Nephron (organoid): ENCODE data around the gene CD6.

ENCODE experiments used
- H3K27ac Mint-ChIP-seq, 3 experiments: 2 replicates each; pipeline ENCODE4 v1.8.0; 2020; ENCODE audit warnings: mixed read lengths in 3 of 3, mild to moderate bottlenecking in 2 of 3, moderate library complexity in 1 of 3
- H3K27me3 Mint-ChIP-seq: 2 replicates; pipeline ENCODE4 v1.8.0; 2021; ENCODE audit warnings: low read depth, mild to moderate bottlenecking, moderate library complexity, mixed read lengths
- H3K36me3 Mint-ChIP-seq: 2 replicates; pipeline ENCODE4 v1.8.0; 2020; ENCODE audit warnings: low read depth, mixed read lengths
- H3K4me1 Mint-ChIP-seq: 2 replicates; pipeline ENCODE4 v1.8.0; 2020; ENCODE audit warnings: mixed read lengths
- H3K4me3 Mint-ChIP-seq, 3 experiments: 2 replicates each; pipeline ENCODE4 v1.8.0; 2020; ENCODE audit warnings: mild to moderate bottlenecking in 3 of 3, mixed read lengths in 3 of 3, moderate library complexity in 2 of 3
- H3K9me3 Mint-ChIP-seq: 2 replicates; pipeline ENCODE4 v1.8.0; 2020; ENCODE audit warnings: mixed read lengths
- CTCF ChIP-seq, 3 experiments: fragments of 200-600 bp; sonication (generic); IDR thresholded peaks; one replicate each; pipeline ENCODE4 v1.5.0; 2021; ENCODE audit warnings: antibody characterized with exemption in 3 of 3; ENCODE audit not compliant: unreplicated experiment in 3 of 3

The CD6 gene

GRCh38 chr11:60937144-60937527 lies 34.3 kb upstream of the CD6 start:
- no peak overlapping the region for H3K27ac Mint-ChIP-seq
- H3K4me3 Mint-ChIP-seq, result no peak overlapping the region
- no peaks in the 10 kb centered on the region for H3K9me3 Mint-ChIP-seq
- H3K4me1 Mint-ChIP-seq, result peaks cover 12% of the 10 kb centered on the region
- no peak for TF ChIP-seq CTCF (IDR thresholded peaks at IDR 0.05; ENCODE audit: unreplicated experiment in 3 of 3)
- peaks cover 20% of the 10 kb centered on the region for H3K36me3 Mint-ChIP-seq
- H3K27me3 Mint-ChIP-seq, result no peaks in the 10 kb centered on the region

- peaks cover 19% of the 10 kb centered on the region for H3K4me1 Mint-ChIP-seq
- no peak overlapping the region for H3K4me3 Mint-ChIP-seq
- no peak for TF ChIP-seq CTCF (IDR thresholded peaks at IDR 0.05; ENCODE audit: unreplicated experiment in 3 of 3)
- no peaks in the 10 kb centered on the region for H3K9me3 Mint-ChIP-seq
- H3K36me3 Mint-ChIP-seq, result peaks cover 17% of the 10 kb centered on the region
- H3K27ac Mint-ChIP-seq, result no peak overlapping the region
- H3K27me3 Mint-ChIP-seq, result no peaks in the 10 kb centered on the region
Observed at GRCh38 chr11:60937811-60938210, 33.7 kb upstream of the CD6 start.

GRCh38 chr11:60938500-60938899 lies 33.0 kb upstream of the CD6 start:
- peaks cover 26% of the 10 kb centered on the region for H3K4me1 Mint-ChIP-seq
- H3K9me3 Mint-ChIP-seq, result no peaks in the 10 kb centered on the region
- no peak for TF ChIP-seq CTCF (IDR thresholded peaks at IDR 0.05; ENCODE audit: unreplicated experiment in 3 of 3)
- H3K4me3 Mint-ChIP-seq, result no peak overlapping the region
- peaks cover 17% of the 10 kb centered on the region for H3K36me3 Mint-ChIP-seq
- no peak overlapping the region for H3K27ac Mint-ChIP-seq
- H3K27me3 Mint-ChIP-seq, result no peaks in the 10 kb centered on the region

GRCh38 chr11:60939301-60939700 lies 32.2 kb upstream of the CD6 start:
- no peak for TF ChIP-seq CTCF (IDR thresholded peaks at IDR 0.05; ENCODE audit: unreplicated experiment in 3 of 3)
- Mint-ChIP-seq H3K27me3 (no peaks in the 10 kb centered on the region), H3K4me3 (no peak overlapping the region), H3K27ac (no peak overlapping the region), H3K36me3 (peaks cover 12% of the 10 kb centered on the region), H3K9me3 (no peaks in the 10 kb centered on the region), H3K4me1 (peaks cover 31% of the 10 kb centered on the region)

- no peak overlapping the region for H3K4me3 Mint-ChIP-seq
- no peak overlapping the region for H3K27ac Mint-ChIP-seq
- TF ChIP-seq CTCF (IDR thresholded peaks at IDR 0.05; ENCODE audit: unreplicated experiment in 3 of 3), result no peak
- H3K9me3 Mint-ChIP-seq, result no peaks in the 10 kb centered on the region
- no peaks in the 10 kb centered on the region for H3K27me3 Mint-ChIP-seq
- peaks cover 36% of the 10 kb centered on the region for H3K4me1 Mint-ChIP-seq
- peaks cover 12% of the 10 kb centered on the region for H3K36me3 Mint-ChIP-seq
Observed at GRCh38 chr11:60939855-60940254, 31.6 kb upstream of the CD6 start.

- no peaks in the 10 kb centered on the region for H3K9me3 Mint-ChIP-seq
- H3K4me3 Mint-ChIP-seq, result no peak overlapping the region
- H3K27me3 Mint-ChIP-seq, result peaks cover 4% of the 10 kb centered on the region
- TF ChIP-seq CTCF (IDR thresholded peaks at IDR 0.05; ENCODE audit: unreplicated experiment in 3 of 3), result no peak
- H3K36me3 Mint-ChIP-seq, result peaks cover 11% of the 10 kb centered on the region
- peaks cover 49% of the 10 kb centered on the region for H3K4me1 Mint-ChIP-seq
- no peak overlapping the region for H3K27ac Mint-ChIP-seq
Observed at GRCh38 chr11:60941371-60942119, 29.9 kb upstream of the CD6 start.
